Nephron (organoid): ENCODE measurements around the gene TNS3.
A peak's percentile ranks its signal among the peaks of the same experiment; 100 is the strongest.

Source experiments
- H3K27ac Mint-ChIP-seq, 3 experiments: 2 replicates each; pipeline ENCODE4 v1.8.0; 2020; ENCODE audit warnings: mixed read lengths in 3 of 3, mild to moderate bottlenecking in 2 of 3, moderate library complexity in 1 of 3
- H3K27me3 Mint-ChIP-seq: 2 replicates; pipeline ENCODE4 v1.8.0; 2021; ENCODE audit warnings: low read depth, mild to moderate bottlenecking, moderate library complexity, mixed read lengths
- H3K36me3 Mint-ChIP-seq: 2 replicates; pipeline ENCODE4 v1.8.0; 2020; ENCODE audit warnings: low read depth, mixed read lengths
- H3K4me1 Mint-ChIP-seq: 2 replicates; pipeline ENCODE4 v1.8.0; 2020; ENCODE audit warnings: mixed read lengths
- H3K4me3 Mint-ChIP-seq, 3 experiments: 2 replicates each; pipeline ENCODE4 v1.8.0; 2020; ENCODE audit warnings: mild to moderate bottlenecking in 3 of 3, mixed read lengths in 3 of 3, moderate library complexity in 2 of 3
- H3K9me3 Mint-ChIP-seq: 2 replicates; pipeline ENCODE4 v1.8.0; 2020; ENCODE audit warnings: mixed read lengths
- CTCF ChIP-seq, 3 experiments: fragments of 200-600 bp; sonication (generic); IDR thresholded peaks; one replicate each; pipeline ENCODE4 v1.5.0; 2021; ENCODE audit warnings: antibody characterized with exemption in 3 of 3; ENCODE audit not compliant: unreplicated experiment in 3 of 3

The TNS3 gene

GRCh38 chr7:47452295-47452694 lies 129.6 kb downstream of the TNS3 start:
- Mint-ChIP-seq H3K27me3 (peaks cover 6% of the 10 kb centered on the region), H3K4me3 (peak overlapping the region in 1 of 3 experiments; percentile 42), H3K27ac (peak overlapping the region; percentile 78 to 86 (median 82)), H3K36me3 (peaks cover 4% of the 10 kb centered on the region), H3K4me1 (peaks cover 65% of the 10 kb centered on the region), H3K9me3 (no peaks in the 10 kb centered on the region)
- TF ChIP-seq CTCF (IDR thresholded peaks at IDR 0.05; ENCODE audit: unreplicated experiment in 3 of 3), result no peak

- peaks cover 6% of the 10 kb centered on the region for H3K27me3 Mint-ChIP-seq
- peak overlapping the region; percentile 78 to 86 (median 82) for H3K27ac Mint-ChIP-seq
- peaks cover 69% of the 10 kb centered on the region for H3K4me1 Mint-ChIP-seq
- peak overlapping the region in 1 of 3 experiments; percentile 42 for H3K4me3 Mint-ChIP-seq
- no peaks in the 10 kb centered on the region for H3K9me3 Mint-ChIP-seq
- peaks cover 4% of the 10 kb centered on the region for H3K36me3 Mint-ChIP-seq
- no peak for TF ChIP-seq CTCF (IDR thresholded peaks at IDR 0.05; ENCODE audit: unreplicated experiment in 3 of 3)
Observed at GRCh38 chr7:47451851-47452205, 130.1 kb downstream of the TNS3 start.

- no peaks in the 10 kb centered on the region for H3K9me3 Mint-ChIP-seq
- TF ChIP-seq CTCF (IDR thresholded peaks at IDR 0.05; ENCODE audit: unreplicated experiment in 3 of 3), result no peak
- H3K4me3 Mint-ChIP-seq, result no peak overlapping the region
- peaks cover 66% of the 10 kb centered on the region for H3K4me1 Mint-ChIP-seq
- H3K36me3 Mint-ChIP-seq, result peaks cover 4% of the 10 kb centered on the region
- H3K27ac Mint-ChIP-seq, result peak overlapping the region in 2 of 3 experiments; percentile 48 to 77
- peaks cover 4% of the 10 kb centered on the region for H3K27me3 Mint-ChIP-seq
Observed at GRCh38 chr7:47449810-47450590, 131.9 kb downstream of the TNS3 start.

- Mint-ChIP-seq H3K9me3 (no peaks in the 10 kb centered on the region), H3K4me3 (no peak overlapping the region), H3K36me3 (peaks cover 4% of the 10 kb centered on the region), H3K27ac (no peak overlapping the region), H3K4me1 (peaks cover 64% of the 10 kb centered on the region), H3K27me3 (no peaks in the 10 kb centered on the region)
- TF ChIP-seq CTCF (IDR thresholded peaks at IDR 0.05; ENCODE audit: unreplicated experiment in 3 of 3), result no peak
Observed at GRCh38 chr7:47448971-47449370, 132.9 kb downstream of the TNS3 start.

- Mint-ChIP-seq H3K36me3 (peaks cover 4% of the 10 kb centered on the region), H3K4me3 (no peak overlapping the region), H3K9me3 (no peaks in the 10 kb centered on the region), H3K4me1 (peaks cover 57% of the 10 kb centered on the region), H3K27me3 (no peaks in the 10 kb centered on the region), H3K27ac (peak overlapping the region in 2 of 3 experiments; percentile 3 to 4)
- TF ChIP-seq CTCF (IDR thresholded peaks at IDR 0.05; ENCODE audit: unreplicated experiment in 3 of 3), result no peak
Observed at GRCh38 chr7:47447621-47448349, 134.1 kb downstream of the TNS3 start.
